ENCODE results near the gene SOCS4.
"Not testable (repeated sequence)": the region's sequence is repeated elsewhere in the genome, so short reads cannot be mapped to it uniquely, and the experiment has no call there.

The SOCS4 gene

DNA sequence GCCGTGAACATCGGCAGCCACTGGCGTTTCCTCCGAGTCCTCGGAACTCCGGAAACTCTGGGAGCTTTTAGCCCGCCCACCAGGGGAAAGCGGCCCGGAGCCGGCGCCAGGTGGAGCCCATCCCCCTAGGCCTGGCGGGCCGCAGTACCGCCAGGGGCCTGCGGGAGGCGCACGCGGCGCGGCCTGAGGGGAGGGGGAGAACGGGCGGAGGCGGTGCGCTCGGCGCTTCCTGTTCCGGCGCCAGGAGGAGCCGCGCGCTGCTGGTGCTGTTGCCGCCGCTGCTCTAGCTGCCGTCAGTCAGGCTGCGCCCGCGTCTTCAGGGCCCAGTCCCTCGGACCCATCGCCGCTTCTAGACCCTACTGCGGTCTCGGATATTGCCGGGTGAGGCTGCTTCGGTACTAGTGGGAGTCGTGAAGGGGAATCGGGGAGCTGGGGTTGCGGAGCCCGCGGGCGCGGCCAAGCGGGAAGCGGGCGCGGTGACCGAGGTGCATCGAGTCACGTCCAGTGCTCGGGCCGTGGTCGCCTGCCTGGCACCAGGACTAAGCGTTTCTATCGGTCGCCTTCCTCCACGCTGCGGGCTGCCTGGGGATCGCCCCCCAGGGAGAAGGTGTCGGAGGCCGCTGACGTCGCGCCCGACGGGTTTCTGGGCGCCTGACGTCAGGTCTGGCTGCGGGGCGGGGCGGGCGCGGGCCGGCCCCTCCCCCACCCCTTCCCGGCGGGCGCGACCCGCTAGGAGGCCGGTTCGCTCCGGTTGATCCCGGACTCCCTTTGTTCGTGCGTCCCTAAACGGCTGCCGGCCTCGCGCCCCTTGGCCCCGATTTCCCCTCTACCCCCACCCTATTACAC lies 24.6 kb downstream of the SOCS4 start, which contains the start of gene MAPK1IP1L:
MAPK1IP1L (plus strand) TSS at position 225 of the 846 bp plus-strand sequence. CDS start 10,037 bp downstream, outside the sequence.
- DNase-seq (ENCODE audit: low spot score), result peak; percentile 87

- no peak for DNase-seq (ENCODE audit: low spot score)
These were observed 25.4 kb downstream of the SOCS4 start for GRCh38 chr14:55052269-55052930.

DNA sequence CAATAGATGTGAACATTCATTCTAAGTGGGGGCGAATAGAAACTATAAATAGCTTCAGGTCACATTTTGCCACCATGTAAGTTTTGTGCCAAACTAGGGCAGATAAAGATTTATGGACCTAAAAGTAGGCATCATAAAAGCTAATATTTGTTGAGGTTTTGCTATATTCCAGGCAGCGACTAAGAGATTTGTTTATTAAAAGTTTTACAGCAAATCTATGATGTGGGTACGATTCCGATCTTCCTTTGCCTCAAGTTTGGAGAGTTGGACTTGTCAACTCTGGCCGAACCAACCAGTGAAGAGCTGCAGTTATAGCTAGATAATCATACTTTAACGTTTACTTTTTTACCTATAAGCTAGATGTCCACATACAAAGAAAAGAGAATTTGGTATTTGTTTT lies 26.0 kb downstream of the SOCS4 start:
- DNase-seq (ENCODE audit: low spot score), result no peak

DNA sequence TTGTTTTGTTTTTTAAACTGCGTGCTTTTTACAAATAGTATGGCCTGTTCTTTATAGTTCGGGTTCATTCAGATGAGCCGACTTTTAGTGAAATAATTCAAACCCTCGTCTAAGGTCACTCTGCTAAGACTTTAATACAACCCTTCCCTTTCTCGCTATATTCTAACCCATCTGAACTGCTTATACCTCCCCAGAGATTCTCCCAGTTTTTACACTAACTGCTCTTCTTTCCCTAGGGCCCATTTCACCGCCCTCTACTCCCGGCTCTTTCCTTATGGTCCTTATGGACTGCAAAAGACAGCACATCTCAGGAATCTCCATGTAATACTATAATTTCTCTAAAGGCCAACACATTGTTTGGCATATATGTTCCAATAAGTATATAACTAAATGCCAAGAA lies 26.5 kb downstream of the SOCS4 start:
- DNase-seq (ENCODE audit: low spot score), result no peak

GRCh38 chr14:55054098-55054497 lies 27.1 kb downstream of the SOCS4 start:
- DNase-seq (ENCODE audit: low spot score), result no peak

DNA sequence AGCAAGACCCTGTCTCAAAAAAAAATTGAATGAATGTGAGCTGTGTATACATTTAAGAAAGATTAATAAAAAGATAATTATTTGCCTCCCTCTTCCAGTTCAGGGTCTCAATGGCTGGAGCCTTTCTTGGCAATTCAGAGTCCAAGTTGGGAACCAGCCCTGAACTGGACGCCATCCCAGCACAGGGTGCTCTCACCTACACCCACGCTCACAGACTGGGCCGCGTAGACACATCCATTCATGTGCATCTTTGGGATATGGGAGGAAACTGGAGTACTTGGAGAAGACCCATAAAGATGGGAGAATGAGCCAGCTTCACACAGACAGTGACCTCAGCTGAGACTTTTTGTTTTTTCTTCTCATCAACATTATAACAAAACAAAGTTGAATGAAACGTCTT lies 30.9 kb downstream of the SOCS4 start:
- DNase-seq (ENCODE audit: low spot score), result no peak

DNA sequence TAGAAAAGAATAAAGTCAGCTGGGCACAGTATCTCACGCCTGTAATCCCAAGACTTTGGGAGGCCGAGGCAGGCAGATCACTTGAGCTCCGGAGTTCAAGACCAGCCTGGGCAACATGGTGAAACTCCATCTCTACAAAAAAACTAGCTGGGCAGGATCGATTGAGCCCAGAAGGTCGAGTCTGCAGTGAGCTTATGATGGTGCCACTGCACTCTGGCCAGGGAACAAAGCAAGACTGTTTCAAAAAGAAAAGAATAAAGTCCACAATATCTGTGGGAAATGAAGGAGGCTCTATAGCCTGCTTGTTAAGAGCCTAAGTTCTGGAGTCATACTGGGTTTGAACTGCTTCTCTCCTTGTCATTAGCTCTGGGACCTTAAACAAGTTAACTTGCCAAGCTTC lies 32.3 kb downstream of the SOCS4 start:
- DNase-seq (ENCODE audit: low spot score), result no peak

DNA sequence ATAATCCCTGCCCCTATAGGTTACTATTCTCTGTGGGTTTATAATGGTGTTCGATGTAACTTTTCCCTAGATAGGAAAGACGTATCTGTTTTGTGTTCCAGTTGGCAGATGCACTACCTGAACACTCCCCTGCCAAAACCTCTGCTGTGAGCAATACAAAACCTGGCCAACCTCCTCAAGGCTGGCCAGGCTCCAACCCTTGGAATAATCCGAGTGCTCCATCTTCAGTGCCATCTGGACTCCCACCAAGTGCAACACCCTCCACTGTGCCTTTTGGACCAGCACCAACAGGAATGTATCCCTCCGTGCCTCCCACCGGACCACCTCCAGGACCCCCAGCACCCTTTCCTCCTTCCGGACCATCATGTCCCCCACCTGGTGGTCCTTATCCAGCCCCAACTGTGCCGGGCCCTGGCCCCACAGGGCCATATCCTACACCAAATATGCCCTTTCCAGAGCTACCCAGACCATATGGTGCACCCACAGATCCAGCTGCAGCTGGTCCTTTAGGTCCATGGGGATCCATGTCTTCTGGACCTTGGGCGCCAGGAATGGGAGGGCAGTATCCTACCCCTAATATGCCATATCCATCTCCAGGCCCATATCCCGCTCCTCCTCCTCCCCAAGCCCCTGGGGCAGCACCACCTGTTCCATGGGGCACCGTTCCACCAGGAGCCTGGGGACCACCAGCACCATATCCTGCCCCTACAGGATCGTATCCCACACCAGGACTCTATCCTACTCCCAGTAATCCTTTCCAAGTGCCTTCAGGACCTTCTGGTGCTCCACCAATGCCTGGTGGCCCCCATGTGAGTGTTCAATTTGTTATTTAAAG lies 35.7 kb downstream of the SOCS4 start:
- DNase-seq (ENCODE audit: low spot score), result no peak

- not testable (repeated sequence) for DNase-seq (ENCODE audit: low spot score)
These were observed 37.9 kb downstream of the SOCS4 start for GRCh38 chr14:55064896-55065295.

- no peak for DNase-seq (ENCODE audit: low spot score)
These were observed 38.4 kb downstream of the SOCS4 start for GRCh38 chr14:55065411-55065810.

DNA sequence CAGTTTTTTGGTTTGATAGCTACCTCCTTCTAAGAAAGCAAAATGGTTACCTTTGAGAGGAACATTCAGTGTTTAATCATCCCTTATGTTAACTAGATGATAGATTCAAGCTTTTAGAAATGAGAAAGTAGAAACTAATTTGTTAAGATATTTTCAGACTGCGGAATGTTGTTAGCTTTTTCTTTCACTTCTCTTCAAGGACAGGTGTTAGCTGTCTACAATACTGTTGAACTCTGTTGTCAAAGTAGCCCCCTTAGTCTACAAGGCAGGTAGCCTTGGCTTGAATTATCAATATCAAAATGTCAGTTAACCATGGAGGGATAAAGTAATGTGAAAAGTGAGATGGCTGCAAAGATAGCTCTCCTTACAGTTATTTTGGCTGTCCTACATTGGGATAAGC lies 39.2 kb downstream of the SOCS4 start:
- no peak for DNase-seq (ENCODE audit: low spot score)

DNA sequence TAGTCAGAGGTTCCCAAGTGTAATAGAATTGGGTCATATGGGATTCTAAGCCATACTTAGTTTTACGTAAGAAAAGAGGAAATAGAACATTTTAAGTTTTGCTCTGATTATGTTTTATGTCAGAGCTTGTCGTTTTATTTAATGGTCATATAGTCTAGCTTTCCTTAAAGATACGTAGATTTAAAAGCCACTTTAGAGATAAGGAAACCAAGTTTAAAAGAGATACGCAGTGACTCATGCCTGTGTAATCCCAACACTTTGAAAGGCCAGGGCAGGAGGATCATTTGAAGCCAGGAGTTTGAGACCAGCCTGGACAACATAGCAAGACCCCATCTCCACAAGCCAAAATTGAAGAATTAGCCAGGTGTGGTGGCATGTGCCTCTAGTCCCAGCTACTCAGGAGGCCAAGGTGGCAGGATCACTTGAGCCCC lies 44.0 kb downstream of the SOCS4 start:
- no peak for DNase-seq (ENCODE audit: low spot score)

DNA sequence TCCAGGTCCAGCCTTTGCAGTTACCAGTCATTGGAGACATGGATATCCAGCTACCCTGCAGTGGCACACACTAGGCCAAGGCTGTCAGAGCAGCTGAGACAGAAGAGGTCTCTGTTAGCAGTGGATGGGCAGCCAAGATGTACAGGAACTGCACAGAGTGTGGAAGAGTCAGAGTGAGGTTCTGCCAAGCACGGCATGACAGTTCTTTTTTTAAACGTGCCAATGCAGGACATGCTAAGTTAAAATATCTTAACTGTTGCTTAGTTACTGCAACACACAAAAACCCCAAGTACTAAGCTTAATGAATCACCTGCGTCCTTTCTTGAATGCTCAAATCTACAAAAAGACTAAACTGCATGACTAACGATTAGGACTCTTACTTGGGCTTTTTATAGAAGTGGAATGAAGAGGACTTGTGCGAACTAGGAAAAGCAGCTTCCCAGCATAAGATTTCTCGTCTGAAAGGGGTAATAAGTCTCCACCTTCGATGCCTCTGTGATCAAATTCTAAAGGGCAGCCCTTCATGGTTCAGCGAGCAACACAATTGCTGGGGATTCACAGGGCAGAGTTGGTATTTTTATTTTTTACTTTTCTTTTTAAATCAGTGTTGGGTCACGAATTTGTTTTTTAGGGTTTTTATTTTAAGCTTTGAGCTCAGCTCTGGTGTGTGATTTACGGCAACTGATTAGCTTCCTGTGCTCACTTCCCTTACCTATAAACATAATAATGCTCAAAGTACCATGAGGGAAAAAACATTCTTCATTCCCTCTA lies 45.0 kb downstream of the SOCS4 start:
- DNase-seq (ENCODE audit: low spot score), result peak; percentile 20

GRCh38 chr14:55073856-55074255 lies 46.8 kb downstream of the SOCS4 start:
- no peak for DNase-seq (ENCODE audit: low spot score)

GRCh38 chr14:55074662-55075061 lies 47.6 kb downstream of the SOCS4 start:
- DNase-seq (ENCODE audit: low spot score), result no peak

- DNase-seq (ENCODE audit: low spot score), result no peak
These were observed 48.7 kb downstream of the SOCS4 start for GRCh38 chr14:55075628-55076175.

- DNase-seq (ENCODE audit: low spot score), result peak; percentile 11
These were observed 50.4 kb downstream of the SOCS4 start for GRCh38 chr14:55077170-55078151.

GRCh38 chr14:55079961-55080360 lies 52.9 kb downstream of the SOCS4 start:
- not testable (repeated sequence) for DNase-seq (ENCODE audit: low spot score)

DNA sequence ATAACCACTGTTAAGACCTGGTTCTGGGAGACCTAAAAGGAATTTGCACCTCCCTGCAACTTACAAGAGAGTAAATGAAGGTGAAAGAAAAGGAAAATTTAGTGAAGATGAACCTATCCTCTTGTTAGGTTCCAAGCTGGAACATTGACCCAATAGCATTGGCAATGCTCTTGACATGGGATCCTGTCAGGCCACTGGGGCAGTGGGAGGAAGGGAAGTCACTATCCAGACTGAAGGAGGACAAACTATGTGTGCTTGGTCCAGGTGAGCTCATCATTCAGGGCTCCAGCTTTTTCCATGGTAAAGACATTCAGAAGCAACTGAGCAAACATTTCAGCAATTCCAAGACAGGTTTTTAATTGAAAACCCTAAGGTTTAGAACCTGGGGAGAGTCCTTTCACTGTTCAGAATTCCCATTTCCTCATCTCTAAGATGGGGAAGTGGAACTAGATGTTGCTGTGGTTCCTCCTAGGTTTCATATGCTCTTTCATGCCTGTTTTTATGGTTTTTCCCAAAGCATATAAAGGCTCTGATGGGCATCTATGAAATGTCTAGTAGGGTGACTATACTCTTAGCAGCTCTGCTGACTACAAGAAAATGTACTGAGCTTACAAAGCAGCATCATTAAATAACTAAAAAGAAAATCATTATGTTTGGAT lies 57.5 kb downstream of the SOCS4 start:
- DNase-seq (ENCODE audit: low spot score), result no peak
